Neural progenitor cell (in vitro differentiated cells): ENCODE measurements around the gene DNAAF5. TPM values are rescaled to one million over a fixed set of nuclear protein-coding genes. Genes with fewer than 3 reads are reported as not detected.
"Not testable (repeated sequence)": the region's sequence is repeated elsewhere in the genome, so short reads cannot be mapped to it uniquely, and the experiment has no call there.

ENCODE experiments used
- DNase-seq: peaks from one replicate; pipeline ENCODE4 v3.0.0-alpha.2; 2016; ENCODE audit warnings: low spot score
- H2AFZ ChIP-seq: fragments of 200-600 bp; sonication (generic); replicated peaks from 2 replicates; pipeline ENCODE4 v1.6.1; 2016; ENCODE audit warnings: antibody characterized with exemption
- H3F3A ChIP-seq: fragments of 200-600 bp; sonication (generic); 2 replicates; pipeline ENCODE4 v1.6.1; 2016; ENCODE audit warnings: antibody characterized with exemption, low read depth
- H3K27ac ChIP-seq: fragments of 200-600 bp; sonication (generic); 2 replicates; pipeline ENCODE4 v1.5.1; 2016; ENCODE audit warnings: mild to moderate bottlenecking
- H3K27me3 ChIP-seq: fragments of 200-600 bp; sonication (generic); 2 replicates; pipeline ENCODE4 v1.6.1; 2016; ENCODE audit warnings: mild to moderate bottlenecking, moderate library complexity
- H3K36me3 ChIP-seq: fragments of 200-600 bp; sonication (generic); 2 replicates; pipeline ENCODE4 v1.5.1; 2016
- H3K4me1 ChIP-seq: fragments of 200-600 bp; sonication (generic); 2 replicates; pipeline ENCODE4 v1.6.1; 2016; ENCODE audit warnings: mixed run types
- H3K4me2 ChIP-seq: fragments of 200-600 bp; sonication (generic); 2 replicates; pipeline ENCODE4 v1.6.1; 2016
- H3K4me3 ChIP-seq: fragments of 200-600 bp; sonication (generic); 2 replicates; pipeline ENCODE4 v1.5.1; 2016
- H3K79me2 ChIP-seq: fragments of 200-600 bp; sonication (generic); 2 replicates; pipeline ENCODE4 v1.6.1; 2016; ENCODE audit warnings: low read depth
- H3K9ac ChIP-seq: fragments of 200-600 bp; sonication (generic); 2 replicates; pipeline ENCODE4 v1.6.1; 2016
- H3K9me3 ChIP-seq: fragments of 200-600 bp; sonication (generic); 2 replicates; pipeline ENCODE4 v1.5.1; 2016; ENCODE audit warnings: low read depth
- H4K20me1 ChIP-seq: fragments of 200-600 bp; sonication (generic); 2 replicates; pipeline ENCODE4 v1.6.1; 2016; ENCODE audit warnings: low read depth
- H3K27ac Mint-ChIP-seq: 3 replicates; pipeline ENCODE4 v1.8.0; 2021; ENCODE audit warnings: mixed read lengths
- H3K27me3 Mint-ChIP-seq: 2 replicates; pipeline ENCODE4 v1.8.0; 2022; ENCODE audit warnings: low read depth, mild to moderate bottlenecking, inconsistent platforms, moderate library complexity, mixed read lengths; ENCODE audit not compliant: insufficient read depth
- H3K36me3 Mint-ChIP-seq: 3 replicates; pipeline ENCODE4 v1.8.0; 2021; ENCODE audit warnings: mixed read lengths
- H3K4me1 Mint-ChIP-seq: 3 replicates; pipeline ENCODE4 v1.8.0; 2021; ENCODE audit warnings: mixed read lengths
- H3K4me3 Mint-ChIP-seq: 3 replicates; pipeline ENCODE4 v1.8.0; 2021; ENCODE audit warnings: mild to moderate bottlenecking, moderate library complexity, mixed read lengths
- H3K9me3 Mint-ChIP-seq: 3 replicates; pipeline ENCODE4 v1.8.0; 2020; ENCODE audit warnings: mixed read lengths
- CTCF ChIP-seq: fragments of 200-600 bp; sonication (generic); IDR thresholded peaks from 2 replicates; pipeline ENCODE4 v1.5.1; 2017; ENCODE audit warnings: antibody characterized with exemption, mild to moderate bottlenecking
- EZH2 ChIP-seq: fragments of 200-600 bp; sonication (generic); IDR thresholded peaks from 2 replicates; pipeline ENCODE4 v1.6.1; 2017; ENCODE audit warnings: antibody characterized with exemption, mild to moderate bottlenecking, moderate library complexity
- EZH2phosphoT487 ChIP-seq: fragments of 200-600 bp; sonication (generic); IDR thresholded peaks from 2 replicates; pipeline ENCODE4 v1.6.1; 2017; ENCODE audit warnings: antibody characterized with exemption
- total RNA-seq: library from RNA; depleted of rRNA; stranded (reverse); fragments of >200 nt; gene quantifications from 2 replicates; pipeline ENCODE4 v1.2.3, GENCODE V29; 2015; ENCODE audit warnings: low replicate concordance

DNAAF5 gene
- total RNA-seq, 1 donor from 2014 or later: 23.5 TPM

- H3K27ac ChIP-seq: no peak overlapping the region
- no peak overlapping the region for H3K4me3 ChIP-seq
- no peak overlapping the region for H3K27ac Mint-ChIP-seq
- peaks cover 2% of the 10 kb centered on the region for H3K27me3 Mint-ChIP-seq
- no peak overlapping the region for H3K4me2 ChIP-seq
- H4K20me1 ChIP-seq: no peaks in the 10 kb centered on the region
- H3K27me3 ChIP-seq: no peaks in the 10 kb centered on the region
- no peak overlapping the region for H2AFZ ChIP-seq
- no peaks in the 10 kb centered on the region for H3K4me1 Mint-ChIP-seq
- H3K4me3 Mint-ChIP-seq: no peak overlapping the region
- H3K9me3 ChIP-seq: no peaks in the 10 kb centered on the region
- DNase-seq: no peak
- H3K36me3 ChIP-seq: no peaks in the 10 kb centered on the region
- no peaks in the 10 kb centered on the region for H3F3A ChIP-seq
- no peaks in the 10 kb centered on the region for H3K4me1 ChIP-seq
- H3K9me3 Mint-ChIP-seq: no peaks in the 10 kb centered on the region
- no peak overlapping the region for H3K9ac ChIP-seq
- no peak for TF ChIP-seq CTCF
- TF ChIP-seq EZH2: no peak
- no peak for TF ChIP-seq EZH2phosphoT487
- peaks cover 27% of the 10 kb centered on the region for H3K79me2 ChIP-seq
- H3K36me3 Mint-ChIP-seq: peaks cover 21% of the 10 kb centered on the region
These were observed 15.4 kb downstream of the DNAAF5 start for GRCh38 chr7:741850-742249.

- Histone ChIP-seq H3K27me3 (no peaks in the 10 kb centered on the region), H2AFZ (no peak overlapping the region), H3K9me3 (no peaks in the 10 kb centered on the region), H3K9ac (no peak overlapping the region), H3K4me3 (no peak overlapping the region), H3K4me2 (no peak overlapping the region), H3F3A (no peaks in the 10 kb centered on the region), H3K79me2 (peaks cover 17% of the 10 kb centered on the region), H3K4me1 (no peaks in the 10 kb centered on the region), H4K20me1 (no peaks in the 10 kb centered on the region), H3K27ac (no peak overlapping the region), H3K36me3 (no peaks in the 10 kb centered on the region)
- DNase-seq: no peak
- Mint-ChIP-seq H3K4me3 (no peak overlapping the region), H3K9me3 (no peaks in the 10 kb centered on the region), H3K27ac (no peak overlapping the region), H3K4me1 (no peaks in the 10 kb centered on the region), H3K36me3 (peaks cover 21% of the 10 kb centered on the region), H3K27me3 (peaks cover 2% of the 10 kb centered on the region)
- no peak for TF ChIP-seq CTCF
- no peak for TF ChIP-seq EZH2phosphoT487
- no peak for TF ChIP-seq EZH2
These were observed 16.3 kb downstream of the DNAAF5 start for GRCh38 chr7:742791-743190.

GRCh38 chr7:743341-744127 lies 17.0 kb downstream of the DNAAF5 start:
- H4K20me1 ChIP-seq, H3K79me2 ChIP-seq, H3K27me3 ChIP-seq, H3K27ac Mint-ChIP-seq, H3K36me3 ChIP-seq, H3F3A ChIP-seq, H3K4me1 ChIP-seq, H3K4me1 Mint-ChIP-seq, H3K27me3 Mint-ChIP-seq, H3K27ac ChIP-seq, H3K4me2 ChIP-seq, H2AFZ ChIP-seq, H3K9me3 Mint-ChIP-seq, H3K4me3 ChIP-seq, H3K9me3 ChIP-seq, H3K4me3 Mint-ChIP-seq, DNase-seq, H3K9ac ChIP-seq: not testable (repeated sequence)
- peaks cover 21% of the 10 kb centered on the region for H3K36me3 Mint-ChIP-seq

- H3K9me3 Mint-ChIP-seq, H3K9me3 ChIP-seq, H3K4me1 ChIP-seq, H3K4me2 ChIP-seq, H3K4me1 Mint-ChIP-seq, H3K27me3 ChIP-seq, H3K27me3 Mint-ChIP-seq, H3K27ac ChIP-seq, H3K9ac ChIP-seq, H4K20me1 ChIP-seq, DNase-seq, H3K36me3 ChIP-seq, H3K4me3 ChIP-seq, H3K27ac Mint-ChIP-seq, H3K4me3 Mint-ChIP-seq, H3F3A ChIP-seq, H2AFZ ChIP-seq, H3K79me2 ChIP-seq: not testable (repeated sequence)
- peaks cover 21% of the 10 kb centered on the region for H3K36me3 Mint-ChIP-seq
These were observed 17.6 kb downstream of the DNAAF5 start for GRCh38 chr7:744128-744520.
